Choroid plexus epithelial cell (primary cell): ENCODE measurements around the gene DNAH10.

Source experiments
- DNase-seq: peaks from one replicate; pipeline ENCODE4 v3.0.0-alpha.2; 2010; ENCODE audit warnings: low read depth
- H3K4me3 ChIP-seq: 2 replicates; pipeline ENCODE4 v1.5.1; 2011; ENCODE audit warnings: low read depth, mild to moderate bottlenecking, control low read depth, low read length, moderate library complexity
- TF ChIP-seq, protein P1 (sequence below): conservative IDR thresholded peaks from 2 replicates; pipeline ENCODE4 v1.5.1; 2011; ENCODE audit warnings: low read depth, mild to moderate bottlenecking, control low read depth, inconsistent platforms, low read length, moderate library complexity

The DNAH10 gene

DNA sequence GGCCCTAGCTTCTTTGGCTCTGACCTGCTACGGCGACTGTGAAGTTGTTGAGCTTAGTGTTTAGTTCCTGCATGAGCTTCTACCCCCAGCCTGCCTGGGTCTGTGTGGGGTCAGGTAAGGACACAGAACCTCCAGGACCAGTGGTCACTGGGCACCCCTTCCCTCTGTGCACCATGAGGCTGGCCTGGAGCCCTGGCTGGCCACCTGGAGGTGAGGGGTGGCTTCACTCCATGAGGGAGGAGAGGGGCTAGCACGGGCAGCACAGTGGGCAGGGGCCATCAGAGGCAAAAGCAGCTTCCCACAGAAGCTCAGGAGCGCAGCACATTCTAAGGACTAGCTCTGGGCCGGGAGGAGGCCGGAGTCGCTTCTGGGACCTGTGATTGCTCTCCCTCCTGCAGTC is 173.9 kb downstream of the DNAH10 start:
- no peak for DNase-seq
- no peak overlapping the region for H3K4me3 ChIP-seq
- TF ChIP-seq, protein P1, sequence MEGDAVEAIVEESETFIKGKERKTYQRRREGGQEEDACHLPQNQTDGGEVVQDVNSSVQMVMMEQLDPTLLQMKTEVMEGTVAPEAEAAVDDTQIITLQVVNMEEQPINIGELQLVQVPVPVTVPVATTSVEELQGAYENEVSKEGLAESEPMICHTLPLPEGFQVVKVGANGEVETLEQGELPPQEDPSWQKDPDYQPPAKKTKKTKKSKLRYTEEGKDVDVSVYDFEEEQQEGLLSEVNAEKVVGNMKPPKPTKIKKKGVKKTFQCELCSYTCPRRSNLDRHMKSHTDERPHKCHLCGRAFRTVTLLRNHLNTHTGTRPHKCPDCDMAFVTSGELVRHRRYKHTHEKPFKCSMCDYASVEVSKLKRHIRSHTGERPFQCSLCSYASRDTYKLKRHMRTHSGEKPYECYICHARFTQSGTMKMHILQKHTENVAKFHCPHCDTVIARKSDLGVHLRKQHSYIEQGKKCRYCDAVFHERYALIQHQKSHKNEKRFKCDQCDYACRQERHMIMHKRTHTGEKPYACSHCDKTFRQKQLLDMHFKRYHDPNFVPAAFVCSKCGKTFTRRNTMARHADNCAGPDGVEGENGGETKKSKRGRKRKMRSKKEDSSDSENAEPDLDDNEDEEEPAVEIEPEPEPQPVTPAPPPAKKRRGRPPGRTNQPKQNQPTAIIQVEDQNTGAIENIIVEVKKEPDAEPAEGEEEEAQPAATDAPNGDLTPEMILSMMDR = no peak

DNA sequence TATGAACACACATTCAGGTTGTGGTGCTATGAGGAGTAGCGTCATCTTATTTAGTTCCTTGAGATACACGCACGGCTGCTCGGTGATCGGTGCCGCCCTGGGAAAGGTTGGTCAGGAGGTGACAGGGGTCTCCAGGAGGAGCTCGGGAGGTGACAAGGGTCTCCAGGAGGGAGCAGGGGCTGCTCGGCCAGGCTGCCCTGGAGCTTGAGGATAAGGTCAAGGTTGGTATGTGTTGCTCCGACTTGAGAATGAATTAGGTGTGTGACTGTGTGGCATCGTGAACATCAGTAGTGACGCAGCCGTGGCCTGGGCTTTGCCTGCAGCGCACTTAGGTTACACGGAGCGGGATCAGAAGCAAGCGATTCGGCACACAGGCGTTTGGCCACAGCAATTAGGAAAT is 174.4 kb downstream of the DNAH10 start:
- TF ChIP-seq, protein P1 = no peak
- no peak for DNase-seq
- H3K4me3 ChIP-seq = no peak overlapping the region

DNA sequence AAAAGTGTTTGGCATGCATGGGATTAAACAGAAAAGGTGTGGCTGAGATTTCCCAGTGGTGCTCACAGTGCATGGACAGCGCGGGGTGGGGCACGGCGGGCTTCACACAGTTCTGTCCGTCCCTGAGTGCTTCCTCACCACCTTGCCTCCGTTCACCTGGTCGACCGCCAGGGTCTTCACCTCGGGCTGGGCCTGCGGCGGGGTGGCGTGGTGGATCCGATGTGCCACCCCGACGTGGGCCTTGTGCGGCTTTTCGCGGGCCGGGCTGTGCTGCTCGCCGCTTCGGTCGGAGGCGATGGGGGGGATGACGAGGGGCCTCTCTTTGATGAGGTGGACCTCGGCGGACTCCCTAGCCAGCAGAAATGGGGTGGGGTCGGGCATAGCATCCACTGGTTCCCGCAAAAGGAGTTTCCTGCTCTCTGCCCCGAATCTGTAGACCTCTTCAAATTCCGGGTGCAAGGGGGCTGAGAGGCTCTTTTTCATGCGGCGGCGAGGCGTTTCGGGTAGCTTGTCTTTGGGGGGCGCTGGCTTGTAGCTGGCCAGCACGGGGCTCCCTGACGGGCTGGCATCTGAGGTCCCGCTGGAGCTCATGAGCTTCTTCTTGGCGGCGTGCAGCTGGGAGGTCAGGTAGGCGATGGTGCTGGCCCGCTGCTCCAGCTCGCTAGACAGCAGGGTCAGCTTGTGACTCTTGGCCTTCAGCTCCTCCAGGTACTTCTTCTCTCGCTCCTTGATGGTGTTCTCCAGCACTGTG is 175.0 kb downstream of the DNAH10 start:
- DNase-seq = no peak
- TF ChIP-seq, protein P1 = no peak
- H3K4me3 ChIP-seq = no peak overlapping the region

DNA sequence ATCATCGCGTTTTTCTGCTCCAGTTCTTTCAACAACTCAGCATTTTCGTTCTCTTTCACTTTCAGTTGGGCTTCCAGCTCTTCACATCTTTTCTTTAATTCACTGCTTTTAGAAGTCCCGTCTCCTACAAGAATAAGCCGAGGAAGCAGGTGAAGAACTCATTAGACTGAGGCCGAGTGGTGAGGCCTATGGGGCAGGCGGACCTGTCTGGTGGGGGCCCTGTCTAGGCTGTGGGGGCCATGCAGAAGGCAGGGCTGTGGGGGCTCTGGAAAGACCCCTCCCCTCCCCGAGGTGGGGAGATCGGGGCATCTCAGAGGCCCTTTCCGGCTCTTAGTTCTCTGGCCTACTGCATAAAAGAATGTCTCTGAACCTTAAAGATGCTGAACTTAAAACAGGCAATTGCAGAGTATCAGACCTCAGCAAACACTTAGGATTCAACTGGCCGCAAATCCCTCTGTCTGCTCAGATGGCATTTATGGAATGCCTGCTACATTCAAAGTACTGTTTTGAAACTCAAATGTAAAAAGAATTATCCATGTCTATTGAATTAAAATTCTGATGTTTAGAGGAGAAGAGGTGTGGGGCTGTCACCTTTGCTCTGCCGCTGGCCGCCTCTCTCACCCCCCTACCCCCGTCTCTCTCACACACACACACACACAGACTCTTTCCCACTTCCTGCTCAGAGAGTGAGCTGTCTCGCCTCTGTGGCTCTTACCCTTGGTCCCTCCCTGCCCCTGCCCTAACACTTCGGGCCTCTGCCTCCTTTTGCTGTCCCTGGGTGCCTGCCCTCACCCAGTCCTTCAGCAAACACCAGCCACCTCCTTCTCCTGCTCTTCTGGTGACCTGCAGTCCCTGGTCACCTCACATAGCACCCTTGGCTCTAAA is 175.8 kb downstream of the DNAH10 start:
- H3K4me3 ChIP-seq = no peak overlapping the region
- TF ChIP-seq, protein P1 = no peak
- peak; percentile 31 for DNase-seq

DNA sequence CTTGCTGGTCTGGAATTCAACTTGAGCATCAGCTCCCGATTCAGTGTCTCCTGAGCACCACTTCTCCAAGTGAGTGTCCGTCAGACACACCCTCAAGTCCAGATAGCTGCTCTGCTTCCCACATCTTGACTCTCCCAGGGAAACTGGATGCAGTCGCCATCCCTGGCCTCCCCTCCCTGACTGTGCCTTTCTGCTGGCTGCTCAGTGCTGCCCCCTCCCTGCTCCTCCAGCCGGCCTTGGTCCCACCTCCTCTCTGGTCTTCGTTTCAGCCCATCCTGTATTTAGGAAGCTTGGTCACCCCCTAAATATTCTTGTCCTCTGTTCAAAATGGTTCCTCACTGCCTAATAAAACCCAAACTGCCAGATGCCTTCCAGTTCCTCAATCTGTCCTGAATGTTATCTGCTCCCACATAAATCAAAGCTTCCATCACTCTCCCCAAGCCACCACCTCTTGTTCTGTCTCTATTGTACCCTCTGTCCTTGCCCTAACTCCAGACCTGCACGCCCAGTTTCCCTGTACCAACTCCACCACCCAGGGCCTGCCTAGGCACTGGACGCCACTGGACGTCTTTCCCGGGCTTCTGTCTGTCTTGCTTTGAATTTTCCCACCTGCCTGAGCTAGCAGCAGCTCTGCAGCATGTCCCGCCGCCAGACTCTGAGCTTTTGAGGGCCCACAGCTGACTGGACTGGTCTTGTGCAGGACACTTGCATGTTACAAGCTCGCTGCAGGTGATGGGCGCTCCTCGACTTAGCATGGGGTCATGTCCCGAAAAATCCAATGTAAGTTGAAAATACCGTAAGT is 176.8 kb downstream of the DNAH10 start:
- peak; percentile 14 for DNase-seq
- H3K4me3 ChIP-seq = no peak overlapping the region
- TF ChIP-seq, protein P1 = peak; percentile 58

DNA sequence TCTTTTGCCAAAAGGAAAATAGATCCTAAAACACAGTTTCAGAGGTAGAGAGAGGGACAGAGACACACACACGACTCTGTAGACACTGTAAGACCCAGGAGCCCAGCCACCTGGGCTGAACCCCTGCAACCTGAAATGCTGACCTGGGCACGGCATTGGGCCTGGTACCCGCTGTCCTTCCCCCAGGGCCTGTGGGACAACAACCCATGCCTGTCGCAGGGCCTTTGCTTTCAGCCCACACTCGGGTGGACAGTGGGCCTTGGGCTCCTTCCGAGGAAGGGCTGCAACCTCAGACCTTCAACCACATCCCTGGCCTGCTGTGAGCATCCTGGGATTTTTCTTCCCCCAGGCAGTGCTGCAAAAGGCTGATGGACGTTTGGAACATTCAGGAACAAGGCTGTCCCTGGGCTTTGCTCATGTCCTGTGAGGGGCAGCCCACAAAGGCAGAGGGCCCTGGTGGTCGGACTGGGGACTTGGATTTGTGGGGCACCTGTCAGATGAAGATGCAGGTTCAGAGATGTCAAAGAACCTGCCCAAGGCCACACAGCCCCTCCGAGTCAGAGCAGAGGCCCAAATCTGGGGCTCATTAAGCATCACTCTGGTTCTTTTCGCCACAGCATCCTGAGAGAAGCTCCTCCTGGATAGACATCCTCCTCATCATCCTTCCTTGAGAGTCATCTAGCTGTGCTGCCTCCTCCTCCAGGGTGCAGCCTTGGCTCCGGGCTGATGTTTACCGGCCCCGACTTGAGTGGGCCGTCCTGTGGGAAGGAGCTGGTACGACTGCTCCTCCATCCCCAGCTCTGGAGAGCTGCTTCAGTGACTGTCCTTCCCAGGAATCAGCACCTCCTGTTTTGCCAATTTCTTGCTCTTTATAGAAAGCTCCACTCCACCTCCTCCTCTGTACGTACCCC is 177.9 kb downstream of the DNAH10 start:
- TF ChIP-seq, protein P1 = no peak
- DNase-seq = no peak
- no peak overlapping the region for H3K4me3 ChIP-seq
